DND-41 (cell line): ENCODE measurements around the gene SLC25A38.
A peak's percentile ranks its signal among the peaks of the same experiment; 100 is the strongest.

Source experiments
- ATAC-seq: fragments of 200-7000 bp; cut with Tn5 transposase; 3 replicates; pipeline ENCODE4 v1.9.1; 2021; ENCODE audit warnings: low read depth; ENCODE audit not compliant: insufficient read depth
- DNase-seq: peaks from one replicate; pipeline ENCODE4 v3.0.0-alpha.2; 2020
- H2AFZ ChIP-seq: 2 replicates; pipeline ENCODE4 v1.6.0; 2012; ENCODE audit warnings: low read depth, low read length
- H3K27ac ChIP-seq: 2 replicates; pipeline ENCODE4 v1.5.1; 2012; ENCODE audit warnings: low read length, inconsistent platforms
- H3K27me3 ChIP-seq: fragments of 200-600 bp; sonication (generic); 2 replicates; pipeline ENCODE4 v1.6.0; 2012; ENCODE audit warnings: low read length, mild to moderate bottlenecking, inconsistent platforms; ENCODE audit not compliant: insufficient read depth, poor library complexity
- H3K36me3 ChIP-seq: 2 replicates; pipeline ENCODE4 v1.5.1; 2012; ENCODE audit warnings: low read length, inconsistent platforms; ENCODE audit not compliant: insufficient read depth
- H3K4me1 ChIP-seq: 2 replicates; pipeline ENCODE4 v1.5.1; 2012; ENCODE audit warnings: mild to moderate bottlenecking, low read length; ENCODE audit not compliant: insufficient read depth
- H3K4me2 ChIP-seq: 2 replicates; pipeline ENCODE4 v1.6.0; 2012; ENCODE audit warnings: mild to moderate bottlenecking, moderate library complexity, low read length, inconsistent platforms; ENCODE audit not compliant: insufficient read depth
- H3K4me3 ChIP-seq, 2 experiments: fragments of 200-600 bp in 1 of 2; shearing (Covaris generic) in 1 of 2; 2 replicates each; pipeline ENCODE4 v1.5.1; 2012 to 2016; ENCODE audit warnings: inconsistent platforms in 2 of 2, low read length in 2 of 2, mild to moderate bottlenecking in 2 of 2, low read depth in 1 of 2, moderate library complexity in 1 of 2
- H3K79me2 ChIP-seq: 2 replicates; pipeline ENCODE4 v1.6.0; 2012; ENCODE audit warnings: low read length, inconsistent platforms; ENCODE audit not compliant: insufficient read depth
- H3K9ac ChIP-seq: 2 replicates; pipeline ENCODE4 v1.6.0; 2012; ENCODE audit warnings: low read depth, mild to moderate bottlenecking, inconsistent platforms, low read length, moderate library complexity
- H3K9me3 ChIP-seq: 2 replicates; pipeline ENCODE4 v1.5.1; 2012; ENCODE audit warnings: low read length, moderate library complexity, mild to moderate bottlenecking, inconsistent platforms; ENCODE audit not compliant: insufficient read depth, severe bottlenecking
- H4K20me1 ChIP-seq: 2 replicates; pipeline ENCODE4 v1.6.0; 2012; ENCODE audit warnings: low read length; ENCODE audit not compliant: insufficient read depth
- CTCF ChIP-seq: IDR thresholded peaks from 2 replicates; pipeline ENCODE4 v1.5.1; 2012; ENCODE audit warnings: borderline replicate concordance, low read length, moderate library complexity, mild to moderate bottlenecking; ENCODE audit not compliant: poor library complexity, severe bottlenecking; ENCODE audit errors: extremely low read depth
- EZH2 ChIP-seq: IDR thresholded peaks from 3 replicates; pipeline ENCODE4 v1.6.1; 2012; ENCODE audit warnings: borderline replicate concordance, low read depth, mild to moderate bottlenecking, moderate library complexity, low read length, inconsistent platforms; ENCODE audit not compliant: severe bottlenecking

The SLC25A38 gene

GRCh38 chr3:39388741-39389248 is 5.6 kb downstream of the SLC25A38 start:
- peaks cover 40% of the 10 kb centered on the region for H3K4me1 ChIP-seq

GRCh38 chr3:39390181-39390580 is 7.0 kb downstream of the SLC25A38 start:
- peaks cover 73% of the 10 kb centered on the region for H3K79me2 ChIP-seq

More at GRCh38 chr3:39388741-39389248, 5.6 kb downstream of the SLC25A38 start:
- TF ChIP-seq EZH2 (no peak), CTCF (no peak)
- Histone ChIP-seq H4K20me1 (peaks cover 74% of the 10 kb centered on the region), H3K36me3 (peaks cover 79% of the 10 kb centered on the region), H3K27ac (0 out of 2 replicates have a peak overlapping the region, but pooled peaks have one; percentile 14), H3K27me3 (no peaks in the 10 kb centered on the region), H3K4me2 (peak overlapping the region; percentile 21; the same call in 1 of the 2 replicates), H3K79me2 (peaks cover 86% of the 10 kb centered on the region), H2AFZ (no peak overlapping the region), H3K4me3 (no peak overlapping the region), H3K9me3 (no peaks in the 10 kb centered on the region), H3K9ac (no peak overlapping the region)
- DNase-seq (no peak), ATAC-seq (no peak)

GRCh38 chr3:39396690-39397089 is 13.5 kb downstream of the SLC25A38 start:
- H3K4me1 ChIP-seq: no peaks in the 10 kb centered on the region
- TF ChIP-seq EZH2 (no peak), CTCF (no peak)
- peaks cover 2% of the 10 kb centered on the region; the same call in 1 of the 2 replicates for H4K20me1 ChIP-seq
- H3K27me3 ChIP-seq: no peaks in the 10 kb centered on the region
- H3K27ac ChIP-seq: no peak overlapping the region
- no peak overlapping the region for H3K9ac ChIP-seq
- H3K36me3 ChIP-seq: peaks cover 89% of the 10 kb centered on the region
- DNase-seq: no peak
- H3K9me3 ChIP-seq: no peaks in the 10 kb centered on the region
- H3K79me2 ChIP-seq: peaks cover 7% of the 10 kb centered on the region; the same call in 1 of the 2 replicates
- H2AFZ ChIP-seq: no peak overlapping the region
- ATAC-seq: no peak
- no peak overlapping the region for H3K4me2 ChIP-seq
- no peak overlapping the region for H3K4me3 ChIP-seq

More at GRCh38 chr3:39390181-39390580, 7.0 kb downstream of the SLC25A38 start:
- ATAC-seq: no peak
- H3K4me3 ChIP-seq: no peak overlapping the region
- H3K36me3 ChIP-seq: peaks cover 84% of the 10 kb centered on the region
- H3K9ac ChIP-seq: no peak overlapping the region
- H3K4me1 ChIP-seq: peaks cover 32% of the 10 kb centered on the region
- peaks cover 63% of the 10 kb centered on the region for H4K20me1 ChIP-seq
- TF ChIP-seq CTCF: no peak
- no peak overlapping the region for H3K4me2 ChIP-seq
- H2AFZ ChIP-seq: no peak overlapping the region
- no peak for DNase-seq
- H3K27me3 ChIP-seq: no peaks in the 10 kb centered on the region
- H3K9me3 ChIP-seq: no peaks in the 10 kb centered on the region
- H3K27ac ChIP-seq: no peak overlapping the region
